ENCODE results near the gene AHNAK2.

GRCh38 chr14:104994978-104995377 is 16.8 kb upstream of the AHNAK2 start:
- no peak for TF ChIP-seq CTCF (IDR thresholded peaks at IDR 0.05; ENCODE audit: low read length)
- TF ChIP-seq EZH2 (IDR thresholded peaks at IDR 0.05; ENCODE audit: borderline replicate concordance, low read length) = no peak
